Activated CD4-positive, alpha-beta memory T cell treated with anti-CD3 and anti-CD28 coated beads for 36 hours (primary cell): ENCODE data around the gene LGMN. TPM values are rescaled to one million over a fixed set of nuclear protein-coding genes. Genes with fewer than 3 reads are reported as not detected.
"Not testable (repeated sequence)": the region's sequence is repeated elsewhere in the genome, so short reads cannot be mapped to it uniquely, and the experiment has no call there.

Experiments
- CTCF ChIA-PET: fragments of 350-600 bp; sonication (Branson Sonifier 250); formaldehyde crosslinking; loops from one replicate; lab custom pipeline; 2021; ENCODE audit warnings: antibody characterized with exemption, inconsistent platforms; lab: Charles Lee
- POLR2A ChIA-PET: fragments of 350-600 bp; sonication (Branson Sonifier 250); formaldehyde crosslinking; loops from one replicate; lab custom pipeline; 2021; ENCODE audit warnings: antibody characterized with exemption; lab: Charles Lee
- DNase-seq: peaks from one replicate; pipeline ENCODE4 v3.0.0-alpha.2; 2020
- H3K27ac Mint-ChIP-seq: one replicate; pipeline ENCODE4 v1.8.0; 2021; ENCODE audit warnings: mixed read lengths
- H3K27me3 Mint-ChIP-seq: one replicate; pipeline ENCODE4 v1.8.0; 2021; ENCODE audit warnings: mixed read lengths
- H3K36me3 Mint-ChIP-seq: one replicate; pipeline ENCODE4 v1.8.0; 2021; ENCODE audit warnings: mixed read lengths
- H3K4me1 Mint-ChIP-seq: one replicate; pipeline ENCODE4 v1.8.0; 2021; ENCODE audit warnings: low read depth, mixed read lengths
- H3K4me3 Mint-ChIP-seq: one replicate; pipeline ENCODE4 v1.8.0; 2021; ENCODE audit warnings: mild to moderate bottlenecking, mixed read lengths
- H3K9me3 Mint-ChIP-seq: one replicate; pipeline ENCODE4 v1.8.0; 2021; ENCODE audit warnings: mixed read lengths
- intact Hi-C: fragments of 100-400 bp; cut with micrococcal nuclease; formaldehyde crosslinking; loops from one replicate; pipeline ENCODE4 v1.15.1; 2023
- total RNA-seq, 2 experiments: library from RNA; stranded (reverse); gene quantifications; one replicate each; pipeline ENCODE4 v1.2.3, GENCODE V29; 2021

The LGMN gene
- total RNA-seq, 2 experiments from 2014 or later = 9.2 to 10.2 TPM

- intact Hi-C loops = no loop called here
- Mint-ChIP-seq H3K4me1 (peaks cover 10% of the 10 kb centered on the region), H3K27ac (no peak overlapping the region), H3K36me3 (no peaks in the 10 kb centered on the region), H3K9me3 (no peaks in the 10 kb centered on the region), H3K27me3 (no peaks in the 10 kb centered on the region), H3K4me3 (no peak overlapping the region)
- CTCF ChIA-PET = interaction anchor here (0.6 to 1.6 kb wide), 5 partner anchors 51 to 91 kb away, joined by 3 to 25 read pairs (median 5); no protein-coding TSS in a partner anchor
- POLR2A ChIA-PET = interaction anchor here (1.3 kb wide), 1 partner anchor 52 kb away, joined by 6 read pairs; no protein-coding TSS in a partner anchor
- DNase-seq = no peak
These were observed 32.9 kb upstream of the LGMN start for GRCh38 chr14:92781350-92781749.

- ChIA-PET CTCF (interaction anchor here (0.5 to 1.6 kb wide), 8 partner anchors 50 to 674 kb away, joined by 3 to 25 read pairs (median 3); partner anchors contain the start of gene ATXN3), POLR2A (interaction anchor here (1.0 to 1.3 kb wide), 2 partner anchors 30 to 51 kb away, joined by 3 to 6 read pairs; no protein-coding TSS in a partner anchor)
- Mint-ChIP-seq H3K27me3 (no peaks in the 10 kb centered on the region), H3K27ac (no peak overlapping the region), H3K9me3 (no peaks in the 10 kb centered on the region), H3K4me1 (peaks cover 10% of the 10 kb centered on the region), H3K36me3 (no peaks in the 10 kb centered on the region), H3K4me3 (no peak overlapping the region)
- intact Hi-C loops = no loop called here
- no peak for DNase-seq
These were observed 32.2 kb upstream of the LGMN start for GRCh38 chr14:92780444-92781232.

DNA sequence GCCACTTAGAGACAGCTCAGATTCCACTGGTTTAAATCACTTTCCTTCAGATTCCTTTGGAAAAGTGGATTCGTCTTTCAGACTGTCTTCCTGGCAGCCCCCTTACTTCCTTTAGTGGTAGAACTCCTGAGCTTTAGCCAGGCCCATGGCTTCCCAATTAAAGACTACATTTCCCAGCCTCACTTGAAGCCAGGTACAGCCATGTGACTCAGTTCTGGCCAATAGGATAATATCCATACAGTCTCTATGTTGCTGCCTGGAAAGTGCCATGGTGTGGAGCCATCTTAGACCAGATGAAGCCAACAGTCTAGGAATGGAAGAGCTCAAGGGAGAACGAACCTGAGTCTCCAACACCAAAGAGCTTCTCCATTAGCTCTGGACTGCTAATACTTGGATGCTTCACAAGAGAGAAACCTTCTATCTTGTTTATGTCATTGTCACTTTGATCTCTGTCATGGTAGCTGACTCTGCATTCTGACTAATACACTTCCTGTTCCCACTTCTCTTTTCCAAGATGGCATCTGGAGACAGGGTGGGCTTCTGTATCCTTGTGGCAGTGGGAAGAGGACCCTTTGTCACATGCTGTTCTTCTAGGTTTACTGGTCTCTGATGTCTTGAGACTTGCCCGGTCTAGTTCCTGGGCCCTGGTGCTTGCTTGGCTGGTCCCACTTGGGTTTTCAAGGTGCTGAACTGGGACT, 30.6 kb upstream of the LGMN start:
- CTCF ChIA-PET = interaction anchor here (0.7 kb wide), 1 partner anchor 93 kb away, joined by 3 read pairs; no protein-coding TSS in a partner anchor
- H3K36me3 Mint-ChIP-seq, intact Hi-C loops, H3K9me3 Mint-ChIP-seq, H3K4me3 Mint-ChIP-seq, POLR2A ChIA-PET, DNase-seq, H3K27ac Mint-ChIP-seq, H3K27me3 Mint-ChIP-seq: not testable (repeated sequence)
- peaks cover 21% of the 10 kb centered on the region for H3K4me1 Mint-ChIP-seq

DNA sequence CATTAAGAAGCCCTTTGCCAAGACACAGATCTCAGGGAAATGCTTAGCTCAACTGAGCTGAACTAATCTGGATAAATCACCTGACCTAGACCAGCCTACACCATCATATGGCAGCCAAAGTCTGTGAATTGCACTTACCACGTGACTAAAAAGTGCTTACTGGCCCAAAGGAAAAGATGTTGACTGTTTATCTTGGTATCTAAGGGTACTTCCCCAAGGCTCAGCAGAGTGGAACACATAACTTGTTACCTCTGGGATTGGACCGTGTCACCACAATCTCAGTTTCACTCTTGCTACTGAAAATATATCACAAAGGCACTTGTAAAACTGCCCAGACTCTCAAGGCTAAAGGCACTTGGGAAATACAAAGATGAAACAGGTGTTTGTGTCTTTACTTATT, 26.9 kb upstream of the LGMN start:
- H3K4me1 Mint-ChIP-seq = peaks cover 25% of the 10 kb centered on the region
- H3K36me3 Mint-ChIP-seq, CTCF ChIA-PET, H3K9me3 Mint-ChIP-seq, H3K27ac Mint-ChIP-seq, H3K27me3 Mint-ChIP-seq, H3K4me3 Mint-ChIP-seq, intact Hi-C loops: not testable (repeated sequence)
- peak; percentile 53 for DNase-seq
- POLR2A ChIA-PET = interaction anchor here (1.5 kb wide), 1 partner anchor 47 kb away, joined by 4 read pairs; no protein-coding TSS in a partner anchor

GRCh38 chr14:92774572-92774971, 26.1 kb upstream of the LGMN start:
- H3K27me3 Mint-ChIP-seq = peaks cover 4% of the 10 kb centered on the region
- H3K4me1 Mint-ChIP-seq = peaks cover 29% of the 10 kb centered on the region
- H3K27ac Mint-ChIP-seq = no peak overlapping the region

GRCh38 chr14:92770484-92770883, 22.1 kb upstream of the LGMN start:
- POLR2A ChIA-PET = interaction anchor here (1.0 kb wide), 1 partner anchor 40 kb away, joined by 3 read pairs; no protein-coding TSS in a partner anchor
- H3K27me3 Mint-ChIP-seq = peaks cover 9% of the 10 kb centered on the region
- CTCF ChIA-PET = interaction anchor here (1.1 to 1.4 kb wide), 2 partner anchors 12 to 22 kb away, joined by 3 read pairs; partner anchors contain the start of gene LGMN
- H3K4me3 Mint-ChIP-seq = no peak overlapping the region
- no peaks in the 10 kb centered on the region for H3K36me3 Mint-ChIP-seq
- H3K9me3 Mint-ChIP-seq = no peaks in the 10 kb centered on the region
- intact Hi-C loops = no loop called here
- no peak for DNase-seq
- H3K27ac Mint-ChIP-seq = peak overlapping the region; percentile 69
- peaks cover 43% of the 10 kb centered on the region for H3K4me1 Mint-ChIP-seq

More at GRCh38 chr14:92774572-92774971, 26.1 kb upstream of the LGMN start:
- no peaks in the 10 kb centered on the region for H3K9me3 Mint-ChIP-seq
- ChIA-PET CTCF (no interaction called here), POLR2A (interaction anchor here (1.5 kb wide), 1 partner anchor 46 kb away, joined by 4 read pairs; no protein-coding TSS in a partner anchor)
- intact Hi-C loops = no loop called here
- H3K36me3 Mint-ChIP-seq = no peaks in the 10 kb centered on the region
- no peak overlapping the region for H3K4me3 Mint-ChIP-seq
- no peak for DNase-seq

GRCh38 chr14:92768795-92769194, 20.4 kb upstream of the LGMN start:
- Mint-ChIP-seq H3K27ac (peak overlapping the region; percentile 2), H3K9me3 (no peaks in the 10 kb centered on the region), H3K27me3 (peaks cover 11% of the 10 kb centered on the region), H3K36me3 (no peaks in the 10 kb centered on the region), H3K4me1 (peaks cover 34% of the 10 kb centered on the region), H3K4me3 (no peak overlapping the region)
- CTCF ChIA-PET = interaction anchor here (0.6 to 2.3 kb wide), 2 partner anchors 54 to 1424 kb away, joined by 3 to 9 read pairs; no protein-coding TSS in a partner anchor
- DNase-seq = no peak
- POLR2A ChIA-PET = interaction anchor here (1.3 kb wide), 1 partner anchor 39 kb away, joined by 7 read pairs; no protein-coding TSS in a partner anchor
- intact Hi-C loops = loop anchor here (1.0 kb wide), 2 partner anchors 20 to 38 kb away; partner anchors contain the start of gene LGMN

DNA sequence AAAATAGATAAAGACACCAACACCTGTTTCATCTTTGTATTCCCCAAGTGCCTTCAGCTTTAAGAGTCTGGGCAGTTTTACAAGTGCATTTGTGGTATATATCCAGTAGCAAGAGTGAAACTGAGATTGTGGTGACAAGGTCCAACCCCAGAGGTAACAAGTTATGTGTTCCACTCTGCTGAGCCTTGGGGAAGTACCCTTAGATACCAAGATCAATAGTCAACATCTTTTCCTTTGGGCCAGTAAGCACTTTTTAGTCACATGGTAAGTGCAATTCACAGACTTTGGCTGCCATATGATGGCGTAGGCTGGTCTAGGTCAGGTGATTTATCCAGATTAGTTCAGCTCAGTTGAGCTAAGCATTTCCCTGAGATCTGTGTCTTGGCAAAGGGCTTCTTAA, 19.8 kb upstream of the LGMN start:
- H3K36me3 Mint-ChIP-seq, H3K4me3 Mint-ChIP-seq, H3K27me3 Mint-ChIP-seq, H3K27ac Mint-ChIP-seq, H3K9me3 Mint-ChIP-seq: not testable (repeated sequence)
- CTCF ChIA-PET = interaction anchor here (0.6 to 2.3 kb wide), 3 partner anchors 50 to 1423 kb away, joined by 3 to 9 read pairs (median 3); no protein-coding TSS in a partner anchor
- POLR2A ChIA-PET = interaction anchor here (0.8 to 1.3 kb wide), 2 partner anchors 8 to 38 kb away, joined by 3 to 7 read pairs; no protein-coding TSS in a partner anchor
- intact Hi-C loops = loop anchor here (1.0 kb wide), 2 partner anchors 20 to 38 kb away; partner anchors contain the start of gene LGMN
- DNase-seq = peak; percentile 67
- peaks cover 34% of the 10 kb centered on the region for H3K4me1 Mint-ChIP-seq

DNA sequence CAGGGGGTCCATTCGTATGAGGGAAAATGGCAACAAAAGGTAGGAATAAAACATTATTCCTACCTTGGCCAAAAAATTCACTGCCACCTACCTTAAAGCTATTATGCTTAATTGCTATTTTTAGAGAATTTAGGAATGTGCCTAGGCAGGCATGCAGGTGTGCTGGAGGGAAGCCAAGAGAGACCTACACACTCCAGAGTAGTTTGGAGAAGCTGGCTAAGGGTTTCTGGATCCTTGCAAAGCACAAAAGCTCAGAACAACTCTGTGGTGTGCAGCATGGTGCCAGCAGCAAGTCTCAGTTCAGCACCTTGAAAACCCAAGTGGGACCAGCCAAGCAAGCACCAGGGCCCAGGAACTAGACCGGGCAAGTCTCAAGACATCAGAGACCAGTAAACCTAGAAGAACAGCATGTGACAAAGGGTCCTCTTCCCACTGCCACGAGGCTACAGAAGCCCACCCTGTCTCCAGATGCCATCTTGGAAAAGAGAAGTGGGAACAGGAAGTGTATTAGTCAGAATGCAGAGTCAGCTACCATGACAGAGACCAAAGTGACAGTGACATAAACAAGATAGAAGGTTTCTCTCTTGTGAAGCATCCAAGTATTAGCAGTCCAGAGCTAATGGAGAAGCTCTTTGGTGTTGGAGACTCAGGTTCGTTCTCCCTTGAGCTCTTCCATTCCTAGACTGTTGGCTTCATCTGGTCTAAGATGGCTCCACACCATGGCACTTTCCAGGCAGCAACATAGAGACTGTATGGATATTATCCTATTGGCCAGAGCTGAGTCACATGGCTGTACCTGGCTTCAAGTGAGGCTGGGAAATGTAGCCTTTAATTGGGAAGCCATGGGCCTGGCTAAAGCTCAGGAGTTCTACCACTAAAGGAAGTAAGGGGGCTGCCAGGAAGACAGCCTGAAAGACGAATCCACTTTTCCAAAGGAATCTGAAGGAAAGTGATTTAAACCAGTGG, 15.5 kb upstream of the LGMN start:
- intact Hi-C loops, H3K36me3 Mint-ChIP-seq, POLR2A ChIA-PET, H3K27ac Mint-ChIP-seq, H3K4me3 Mint-ChIP-seq, DNase-seq, H3K9me3 Mint-ChIP-seq: not testable (repeated sequence)
- Mint-ChIP-seq H3K27me3 (peaks cover 22% of the 10 kb centered on the region), H3K4me1 (peaks cover 30% of the 10 kb centered on the region)
- CTCF ChIA-PET = interaction anchor here (0.8 to 2.0 kb wide), 2 partner anchors 29 to 83 kb away, joined by 3 to 8 read pairs; no protein-coding TSS in a partner anchor

GRCh38 chr14:92760524-92760805, 12.0 kb upstream of the LGMN start:
- POLR2A ChIA-PET = no interaction called here
- no peak overlapping the region for H3K4me3 Mint-ChIP-seq
- H3K4me1 Mint-ChIP-seq = peaks cover 15% of the 10 kb centered on the region
- no peaks in the 10 kb centered on the region for H3K36me3 Mint-ChIP-seq
- no peak for DNase-seq
- no peaks in the 10 kb centered on the region for H3K9me3 Mint-ChIP-seq
- intact Hi-C loops = no loop called here
- H3K27ac Mint-ChIP-seq = no peak overlapping the region
- CTCF ChIA-PET = no interaction called here
- peaks cover 17% of the 10 kb centered on the region for H3K27me3 Mint-ChIP-seq
